ENCODE results near the gene SUGT1.

SUGT1 gene

DNA sequence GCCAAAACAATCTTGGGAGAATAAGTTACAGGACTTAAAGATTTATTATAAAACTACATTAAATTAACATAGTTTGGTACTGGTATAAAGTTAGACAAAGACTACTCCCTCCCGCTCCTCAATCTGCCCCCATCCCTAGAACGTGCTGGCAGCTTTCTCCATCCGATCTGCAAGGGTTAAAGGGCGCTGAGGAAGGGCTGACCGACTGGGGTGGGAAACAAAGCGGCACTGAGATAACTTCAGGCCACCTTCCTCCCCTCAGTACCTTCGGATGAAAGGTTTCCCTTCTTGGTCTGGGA is 790 bp upstream of the SUGT1 start:
- no peak for DNase-seq (ENCODE audit: low spot score)
- TF ChIP-seq, protein P1, sequence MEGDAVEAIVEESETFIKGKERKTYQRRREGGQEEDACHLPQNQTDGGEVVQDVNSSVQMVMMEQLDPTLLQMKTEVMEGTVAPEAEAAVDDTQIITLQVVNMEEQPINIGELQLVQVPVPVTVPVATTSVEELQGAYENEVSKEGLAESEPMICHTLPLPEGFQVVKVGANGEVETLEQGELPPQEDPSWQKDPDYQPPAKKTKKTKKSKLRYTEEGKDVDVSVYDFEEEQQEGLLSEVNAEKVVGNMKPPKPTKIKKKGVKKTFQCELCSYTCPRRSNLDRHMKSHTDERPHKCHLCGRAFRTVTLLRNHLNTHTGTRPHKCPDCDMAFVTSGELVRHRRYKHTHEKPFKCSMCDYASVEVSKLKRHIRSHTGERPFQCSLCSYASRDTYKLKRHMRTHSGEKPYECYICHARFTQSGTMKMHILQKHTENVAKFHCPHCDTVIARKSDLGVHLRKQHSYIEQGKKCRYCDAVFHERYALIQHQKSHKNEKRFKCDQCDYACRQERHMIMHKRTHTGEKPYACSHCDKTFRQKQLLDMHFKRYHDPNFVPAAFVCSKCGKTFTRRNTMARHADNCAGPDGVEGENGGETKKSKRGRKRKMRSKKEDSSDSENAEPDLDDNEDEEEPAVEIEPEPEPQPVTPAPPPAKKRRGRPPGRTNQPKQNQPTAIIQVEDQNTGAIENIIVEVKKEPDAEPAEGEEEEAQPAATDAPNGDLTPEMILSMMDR (IDR thresholded peaks at IDR 0.05): no peak
- Histone ChIP-seq H3K4me3 (peak overlapping the region; percentile 86), H3K27ac (peak overlapping the region; percentile 92 to 95)

DNA sequence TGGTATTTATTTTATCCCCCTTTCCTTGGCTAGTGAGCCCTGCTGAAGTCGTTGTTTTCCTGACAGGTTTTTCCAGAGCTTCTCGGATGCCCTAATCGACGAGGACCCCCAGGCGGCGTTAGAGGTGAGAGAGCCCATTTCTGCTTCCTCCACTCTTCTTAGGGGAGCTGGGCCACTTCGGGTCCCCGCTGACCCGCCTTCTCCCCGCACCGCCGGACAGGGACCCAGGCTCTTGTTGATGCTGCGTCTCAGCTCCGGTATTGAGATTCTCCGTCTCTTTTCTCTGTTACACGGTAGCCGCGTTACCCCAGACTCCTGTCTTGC is 306 bp downstream of the SUGT1 start:
- H3K4me3 ChIP-seq: peak overlapping the region; percentile 86
- H3K27ac ChIP-seq: peak overlapping the region; percentile 92 to 95
- TF ChIP-seq, protein P1 (IDR thresholded peaks at IDR 0.05): peak; percentile 13
- DNase-seq (ENCODE audit: low spot score): no peak

DNA sequence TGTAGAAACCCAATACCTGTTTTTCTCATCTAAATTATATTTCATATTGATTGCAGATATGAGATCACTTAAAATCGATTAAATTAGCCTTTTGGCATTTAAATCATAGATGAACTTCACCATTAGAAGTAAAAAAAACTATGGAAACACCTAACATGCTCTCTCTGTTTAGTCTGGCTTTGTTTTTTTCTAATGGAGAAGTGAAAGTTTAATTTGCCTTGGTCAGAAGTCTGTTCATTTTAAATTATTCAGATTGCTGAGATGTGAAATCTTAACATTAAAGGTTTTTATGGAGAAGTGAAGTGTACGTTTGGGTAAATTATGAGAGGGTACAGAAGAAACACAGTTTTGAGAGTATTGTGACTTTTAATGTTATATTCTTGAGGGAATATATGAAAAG is 6.7 kb downstream of the SUGT1 start:
- TF ChIP-seq, protein P1 (IDR thresholded peaks at IDR 0.05): no peak
- H3K27ac ChIP-seq: no peak overlapping the region
- DNase-seq (ENCODE audit: low spot score): no peak
- no peak overlapping the region for H3K4me3 ChIP-seq

DNA sequence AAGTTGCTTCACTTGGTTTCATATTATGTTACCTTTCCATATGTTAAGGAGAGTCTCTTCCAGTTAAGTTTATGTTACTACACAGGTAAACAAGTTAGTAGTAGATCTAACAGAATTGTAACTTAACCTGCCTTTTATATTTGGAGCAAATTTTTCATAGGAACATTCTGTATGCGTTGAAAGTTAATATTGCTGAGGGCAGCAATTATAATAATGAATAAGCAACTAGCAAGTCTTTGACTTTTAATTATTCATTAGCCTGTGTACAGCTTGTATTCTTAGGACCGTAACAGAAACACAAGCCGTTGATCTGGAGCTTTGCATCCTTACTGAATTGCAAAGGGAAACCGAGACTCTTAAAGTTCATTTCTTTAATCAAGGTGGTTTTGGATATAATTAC is 11.6 kb downstream of the SUGT1 start:
- Histone ChIP-seq H3K27ac (no peak overlapping the region), H3K4me3 (no peak overlapping the region)
- DNase-seq (ENCODE audit: low spot score): no peak
- TF ChIP-seq, protein P1 (IDR thresholded peaks at IDR 0.05): no peak

DNA sequence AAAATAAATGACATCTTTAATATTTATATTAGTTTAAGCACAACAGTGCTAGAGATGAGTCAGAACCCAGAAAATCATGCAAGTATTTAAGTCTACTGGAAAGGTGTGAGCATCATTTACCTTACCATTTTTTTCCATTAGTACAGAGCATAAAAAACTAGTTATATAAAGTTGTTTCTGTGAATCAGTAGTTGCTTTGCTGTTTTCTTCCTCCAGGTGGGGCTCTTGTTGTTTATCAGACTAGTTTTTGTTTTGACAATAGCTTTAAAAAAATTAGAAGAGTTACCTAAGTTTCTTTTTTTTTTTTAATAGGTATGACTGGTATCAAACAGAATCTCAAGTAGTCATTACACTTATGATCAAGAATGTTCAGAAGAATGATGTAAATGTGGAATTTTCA is 12.7 kb downstream of the SUGT1 start:
- no peak overlapping the region for H3K4me3 ChIP-seq
- TF ChIP-seq, protein P1 (IDR thresholded peaks at IDR 0.05): no peak
- no peak for DNase-seq (ENCODE audit: low spot score)
- H3K27ac ChIP-seq: no peak overlapping the region

DNA sequence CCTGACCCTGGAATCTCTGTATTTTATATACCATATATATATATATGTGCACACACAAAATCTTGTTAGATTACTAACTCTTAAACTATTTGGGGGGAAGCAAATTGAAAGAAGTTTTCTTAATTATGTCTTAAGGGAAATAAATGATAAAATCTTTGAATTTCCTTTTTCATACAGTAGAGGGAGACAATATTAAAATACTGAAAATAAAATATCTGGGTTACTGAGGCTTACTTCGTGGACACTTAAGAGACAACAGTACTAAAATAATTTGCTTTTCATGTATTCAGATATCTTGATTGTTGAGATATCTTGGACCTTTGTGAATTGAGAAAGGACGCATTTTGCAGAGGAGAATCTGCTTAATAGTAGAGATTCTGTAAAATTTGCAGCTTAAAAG is 17.0 kb downstream of the SUGT1 start:
- Histone ChIP-seq H3K4me3 (no peak overlapping the region), H3K27ac (no peak overlapping the region)
- TF ChIP-seq, protein P1 (IDR thresholded peaks at IDR 0.05): no peak
- no peak for DNase-seq (ENCODE audit: low spot score)

DNA sequence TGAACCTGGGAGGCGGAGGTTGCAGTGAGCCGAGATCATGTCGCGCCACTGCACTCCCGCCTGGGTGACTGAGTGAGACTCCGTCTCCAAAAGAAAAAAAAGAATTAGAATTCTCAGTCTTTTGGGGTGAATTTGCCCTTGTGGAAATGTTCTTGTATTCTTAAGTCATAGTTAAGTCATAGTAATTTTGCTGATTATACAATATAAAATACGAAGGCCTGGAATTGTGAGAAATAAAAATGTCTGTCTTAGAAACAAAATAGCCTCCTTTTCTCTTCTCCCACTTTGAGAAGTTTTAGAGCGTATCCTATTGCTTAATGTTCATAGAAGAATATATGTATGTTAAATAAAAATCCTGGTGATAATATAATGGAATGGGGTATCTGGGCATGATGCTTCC is 18.1 kb downstream of the SUGT1 start:
- Histone ChIP-seq H3K27ac (no peak overlapping the region), H3K4me3 (no peak overlapping the region)
- TF ChIP-seq, protein P1 (IDR thresholded peaks at IDR 0.05): no peak
- DNase-seq (ENCODE audit: low spot score): no peak

Data from coronary artery (tissue), 2 donors.